Endothelial cell of umbilical vein (primary cell): Measurements from ENCODE around the gene CDC34. TPM values are rescaled to one million over a fixed set of nuclear protein-coding genes. Genes with fewer than 3 reads are reported as not detected.

Source experiments
- BruUV-seq: library from RNA; stranded (reverse); fragments of 400-500 nt; replicated peaks from 2 replicates; lab custom pipeline; 2021; lab: Mats Ljungman, UMichigan
- CTCF ChIA-PET: fragments of 300-600, 350-600 bp; sonication (Branson Sonifier 250); formaldehyde crosslinking; loops from one replicate; lab custom pipeline; 2021; ENCODE audit warnings: antibody characterized with exemption, inconsistent platforms; lab: Charles Lee
- POLR2A ChIA-PET: fragments of 300-600, 350-600 bp; sonication (Branson Sonifier 250); formaldehyde crosslinking; loops from one replicate; lab custom pipeline; 2021; ENCODE audit warnings: antibody characterized with exemption, inconsistent platforms; lab: Charles Lee
- DNase-seq: peaks from one replicate; pipeline ENCODE4 v3.0.0-alpha.2; 2011; ENCODE audit warnings: low read depth, low spot score
- FAIRE-seq: peaks from 2 replicates; lab custom pipeline; 2011; peaks lifted over from hg19 to GRCh38; lab: Jason Lieb, UNC
- H2AFZ ChIP-seq: 2 replicates; pipeline ENCODE4 v1.6.0; 2012; ENCODE audit warnings: low read depth, low read length, control low read depth, inconsistent platforms
- H3K27ac ChIP-seq: 2 replicates; pipeline ENCODE4 v1.5.1; 2011; ENCODE audit warnings: low read depth, mild to moderate bottlenecking, control low read depth, low read length, moderate library complexity; ENCODE audit not compliant: insufficient read depth
- H3K27me3 ChIP-seq, 2 experiments: 2 replicates each; pipeline versions ENCODE4 v1.6.0 to v1.6.1; 2011; ENCODE audit warnings: low read length in 2 of 2, mixed read lengths in 1 of 2; ENCODE audit not compliant: control insufficient read depth in 2 of 2, insufficient read depth in 2 of 2
- H3K36me3 ChIP-seq, 2 experiments: 2 replicates in 1 of 2; 3 replicates in 1 of 2; pipeline ENCODE4 v1.5.1; 2011; ENCODE audit warnings: low read length in 2 of 2, mild to moderate bottlenecking in 1 of 2, moderate library complexity in 1 of 2; ENCODE audit not compliant: control insufficient read depth in 2 of 2, insufficient read depth in 2 of 2; ENCODE audit errors: extremely low read depth in 1 of 2
- H3K4me1 ChIP-seq: 3 replicates; pipeline ENCODE4 v1.5.1; 2011; ENCODE audit warnings: mild to moderate bottlenecking, low read length; ENCODE audit not compliant: control insufficient read depth, insufficient read depth; ENCODE audit errors: extremely low read depth
- H3K4me2 ChIP-seq: 2 replicates; pipeline ENCODE4 v1.6.1; 2011; ENCODE audit warnings: low read length, control low read depth, mixed read lengths; ENCODE audit not compliant: insufficient read depth
- H3K4me3 ChIP-seq, 3 experiments: fragments of 200-600 bp in 1 of 3; sonication (generic), shearing (Covaris generic) in 1 of 3; replicated peaks in 1 of 3; 2 replicates each; pipeline ENCODE4 v1.5.1; 2011 to 2016; ENCODE audit warnings: control low read depth in 3 of 3, low read length in 3 of 3, mild to moderate bottlenecking in 2 of 3, inconsistent platforms in 1 of 3, low read depth in 1 of 3, moderate library complexity in 1 of 3; ENCODE audit not compliant: insufficient read depth in 1 of 3
- H3K79me2 ChIP-seq: 2 replicates; pipeline ENCODE4 v1.6.0; 2012; ENCODE audit warnings: low read length, inconsistent platforms; ENCODE audit not compliant: control insufficient read depth, insufficient read depth
- H3K9ac ChIP-seq: replicated peaks from 2 replicates; pipeline ENCODE3; 2011; ENCODE audit warnings: low read length, control low read depth; ENCODE audit not compliant: insufficient read depth; ENCODE audit errors: extremely low read depth
- H3K9me1 ChIP-seq: replicated peaks from 3 replicates; pipeline ENCODE4 v1.6.0; 2011; ENCODE audit warnings: mild to moderate bottlenecking, low read length; ENCODE audit not compliant: control insufficient read depth, insufficient read depth; ENCODE audit errors: extremely low read depth
- H3K9me3 ChIP-seq: replicated peaks from 2 replicates; pipeline ENCODE4 v1.5.1; 2012; ENCODE audit warnings: low read length, inconsistent platforms; ENCODE audit not compliant: control insufficient read depth, insufficient read depth
- H4K20me1 ChIP-seq: replicated peaks from 2 replicates; pipeline ENCODE3; 2011; ENCODE audit warnings: mild to moderate bottlenecking, low read length; ENCODE audit not compliant: control insufficient read depth, insufficient read depth; ENCODE audit errors: extremely low read depth
- CTCF ChIP-seq, 2 donors: IDR thresholded peaks; 1 replicate in 1 of 2; 2 replicates in 1 of 2; pipeline ENCODE4 v1.5.1; 2011; ENCODE audit warnings: low read length in 2 of 2, mild to moderate bottlenecking in 2 of 2, moderate library complexity in 2 of 2, control low read depth in 1 of 2, inconsistent platforms in 1 of 2, low read depth in 1 of 2; ENCODE audit not compliant: insufficient read depth in 1 of 2; ENCODE audit errors: extremely low read depth in 1 of 2
- EZH2 ChIP-seq: IDR thresholded peaks from 2 replicates; pipeline ENCODE4 v1.6.1; 2012; ENCODE audit warnings: borderline replicate concordance, low read depth, mild to moderate bottlenecking, moderate library complexity, low read length, inconsistent platforms; ENCODE audit not compliant: severe bottlenecking
- FOS ChIP-seq: IDR thresholded peaks from 2 replicates; pipeline ENCODE4 v1.6.1; 2011; ENCODE audit warnings: mild to moderate bottlenecking, low read length, moderate library complexity, borderline replicate concordance; ENCODE audit not compliant: insufficient read depth
- GATA2 ChIP-seq: IDR thresholded peaks from 2 replicates; pipeline ENCODE4 v1.7.0; 2011; ENCODE audit warnings: low read depth, mild to moderate bottlenecking, moderate library complexity, mixed read lengths, low read length; ENCODE audit not compliant: insufficient read length, insufficient read depth
- MAX ChIP-seq: IDR thresholded peaks from 2 replicates; pipeline ENCODE4 v1.6.1; 2011; ENCODE audit not compliant: insufficient read depth, insufficient read length
- MYC ChIP-seq: IDR thresholded peaks from one replicate; pipeline ENCODE4 v1.6.1; 2011; ENCODE audit warnings: mild to moderate bottlenecking, low read depth, low read length
- POLR2AphosphoS5 ChIP-seq: IDR thresholded peaks from 2 replicates; pipeline ENCODE4 v1.6.1; 2012; ENCODE audit warnings: low read depth, mild to moderate bottlenecking, control low read depth, low read length, moderate library complexity; ENCODE audit not compliant: insufficient read depth
- dilution Hi-C: fragments of 300-500 bp; cut with MboI; formaldehyde crosslinking; loops from one replicate; pipeline ENCODE4 v1.15.0; 2019; ENCODE audit warnings: low sequenced_read_pairs; ENCODE audit not compliant: extremely low pct_ligation_motif_present
- intact Hi-C: fragments of 100-400 bp; cut with micrococcal nuclease; formaldehyde crosslinking; loops from one replicate; pipeline ENCODE4 v1.10.0; 2022
- polyA plus RNA-seq, 4 experiments: library from polyadenylated mRNA; depleted of rRNA in 3 of 4; stranded (reverse) in 3 of 4; unstranded in 1 of 4; fragments of >200 nt; gene quantifications; 2 replicates each; pipeline versions ENCODE4 v1.2.1 to v1.2.3, GENCODE V29; 2011 to 2012; ENCODE audit warnings: missing spikeins in 1 of 4
- total RNA-seq: library from RNA; stranded (reverse); gene quantifications from 2 replicates; pipeline ENCODE4 v1.2.3, GENCODE V29; 2021

Gene CDC34
- total and polyA plus RNA-seq, 2 donors (not counting 3 experiments of a cell fraction or from before 2014, with no cell fraction given) = 90.4 to 92.9 TPM

- TF ChIP-seq POLR2AphosphoS5 = no peak
- TF ChIP-seq GATA2 = no peak
- no peak for TF ChIP-seq MYC
- TF ChIP-seq MAX = no peak
- no peak for TF ChIP-seq EZH2
- TF ChIP-seq FOS = no peak
- TF ChIP-seq CTCF (IDR thresholded peaks at IDR 0.05; ENCODE audit: extremely low read depth in 1 of 2, insufficient read depth in 1 of 2, low read depth in 1 of 2, low read length in 2 of 2) = no peak
- CTCF ChIA-PET = no interaction called here
- H3K9me1 ChIP-seq = no peaks in the 10 kb centered on the region
- BruUV-seq = no TSS peak
- no peaks in the 10 kb centered on the region for H3K9me3 ChIP-seq
- intact Hi-C loops (no loop called here), dilution Hi-C loops (no loop called here)
- H3K4me1 ChIP-seq = no peaks in the 10 kb centered on the region
- POLR2A ChIA-PET = interaction anchor here (0.7 kb wide), 1 partner anchor 8 kb away, joined by 4 read pairs; no protein-coding TSS in a partner anchor
- FAIRE-seq (no peak), DNase-seq (no peak)
- H3K36me3 ChIP-seq = no peaks in the 10 kb centered on the region
- H3K79me2 ChIP-seq = no peaks in the 10 kb centered on the region
- no peak overlapping the region for H3K27ac ChIP-seq
- H2AFZ ChIP-seq = no peak overlapping the region
- no peaks in the 10 kb centered on the region for H3K27me3 ChIP-seq
- no peaks in the 10 kb centered on the region for H4K20me1 ChIP-seq
- no peak overlapping the region for H3K9ac ChIP-seq
- no peak overlapping the region for H3K4me2 ChIP-seq
- H3K4me3 ChIP-seq = no peak overlapping the region
These were observed 13.6 kb upstream of the CDC34 start for GRCh38 chr19:517721-518597.
